ENCODE data around the gene SCAF1.

Gene SCAF1

DNA sequence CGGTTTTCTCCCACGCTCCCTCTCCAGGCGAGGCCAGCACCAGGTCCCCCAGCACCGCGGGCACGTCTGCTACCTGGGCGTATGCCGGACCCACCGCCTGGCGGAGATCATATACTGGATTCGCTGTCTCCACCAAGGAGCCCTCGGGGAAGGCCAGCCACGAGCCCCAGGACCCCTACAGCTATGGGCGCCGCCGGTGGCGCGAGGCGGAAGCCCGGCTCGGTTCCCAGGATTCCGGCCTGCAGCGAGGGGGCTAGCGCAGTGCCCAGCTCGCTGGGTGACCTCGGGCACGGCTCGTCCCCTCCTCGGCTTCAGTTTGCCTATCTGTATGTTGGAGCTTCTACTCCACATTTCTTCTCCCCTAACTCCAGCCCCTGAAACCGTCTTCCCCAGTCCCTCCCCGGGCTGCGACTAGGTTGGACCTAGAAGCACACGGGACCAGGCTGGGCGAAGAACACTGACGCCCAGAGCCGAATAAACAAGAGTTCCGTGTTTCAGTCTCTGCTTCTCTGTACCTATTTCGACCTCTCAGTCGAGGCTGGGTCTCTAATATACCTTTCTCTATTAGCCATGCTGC is 48.2 kb downstream of the SCAF1 start:
- POLR2A ChIA-PET = interaction anchor here (1.4 kb wide), 2 partner anchors 13 to 14 kb away, joined by 3 to 4 read pairs; partner anchors contain the start of gene PRMT1
- CTCF ChIA-PET = interaction anchor here (0.5 to 2.5 kb wide), 6 partner anchors 9 to 76 kb away, joined by 3 to 8 read pairs (median 4); partner anchors contain the start of gene AP2A1
- 40% methylated on average over 39 of the region's 39 CpGs for WGBS (ENCODE audit: insufficient coverage)
- no peak for DNase-seq
- Histone ChIP-seq H3K36me3 (ENCODE audit: control insufficient read depth in 4 of 4, insufficient read depth in 4 of 4, low read length in 3 of 4) (peaks cover 0 to 42% (median 18%) of the 10 kb centered on the region in 4 experiments), H3K9me3 (ENCODE audit: control extremely low read depth in 1 of 5, control insufficient read depth in 4 of 5, insufficient read depth in 2 of 5, low read depth in 1 of 5, low read length in 4 of 5) (no peaks in the 10 kb centered on the region), H3K4me3 (ENCODE audit: control insufficient read depth in 1 of 7, extremely low read depth in 1 of 7, insufficient read depth in 4 of 7, low read depth in 2 of 7, low read length in 6 of 7) (peak overlapping the region in 4 of 7 experiments; percentile 3 to 59 (median 22)), H3K27ac (ENCODE audit: insufficient read depth in 1 of 2, low read depth in 1 of 2, low read length in 2 of 2, poor library complexity in 1 of 2, severe bottlenecking in 2 of 2) (no peak overlapping the region), H3K27me3 (replicated peaks in 2 of 5; ENCODE audit: control insufficient read depth in 4 of 5, insufficient read depth in 5 of 5, low read length in 4 of 5) (peaks cover 0 to 38% (median 23%) of the 10 kb centered on the region in 5 experiments), H3K4me1 (ENCODE audit: control extremely low read depth in 1 of 4, control insufficient read depth in 4 of 4, insufficient read depth in 4 of 4, low read length in 3 of 4) (peaks cover 0 to 48% (median 29%) of the 10 kb centered on the region in 4 experiments)

GRCh38 chr19:49690656-49691242 is 48.7 kb downstream of the SCAF1 start, which contains the start of gene CPT1C:
Gene CPT1C, plus strand, starts transcription at chr19:49691116. Its CDS starts 1,137 bp downstream, at chr19:49692253.
- peaks cover 0 to 38% (median 23%) of the 10 kb centered on the region in 5 experiments for H3K27me3 ChIP-seq (replicated peaks in 2 of 5; ENCODE audit: control insufficient read depth in 4 of 5, insufficient read depth in 5 of 5, low read length in 4 of 5)
- peaks cover 0 to 48% (median 29%) of the 10 kb centered on the region in 4 experiments for H3K4me1 ChIP-seq (ENCODE audit: control extremely low read depth in 1 of 4, control insufficient read depth in 4 of 4, insufficient read depth in 4 of 4, low read length in 3 of 4)
- ChIA-PET CTCF (interaction anchor here (0.5 to 2.5 kb wide), 7 partner anchors 9 to 76 kb away, joined by 3 to 8 read pairs (median 3); partner anchors contain the start of gene AP2A1), POLR2A (interaction anchor here (1.4 kb wide), 1 partner anchor 14 kb away, joined by 3 read pairs; no protein-coding TSS in a partner anchor)
- peak in 1 of 3 donors; percentile 46 for DNase-seq
- H3K27ac ChIP-seq (ENCODE audit: insufficient read depth in 1 of 2, low read depth in 1 of 2, low read length in 2 of 2, poor library complexity in 1 of 2, severe bottlenecking in 2 of 2) = no peak within 1 kb of the TSS
- WGBS (ENCODE audit: insufficient coverage) = 8% methylated on average over 26 of the region's 38 CpGs
- H3K36me3 ChIP-seq (ENCODE audit: control insufficient read depth in 4 of 4, insufficient read depth in 4 of 4, low read length in 3 of 4) = peaks cover 0 to 37% (median 15%) of the 10 kb centered on the region in 4 experiments
- no peaks in the 10 kb centered on the region for H3K9me3 ChIP-seq (ENCODE audit: control extremely low read depth in 1 of 5, control insufficient read depth in 4 of 5, insufficient read depth in 2 of 5, low read depth in 1 of 5, low read length in 4 of 5)
- peak within 1 kb of the TSS in 4 of 7 experiments; percentile 3 to 59 (median 22) for H3K4me3 ChIP-seq (ENCODE audit: control insufficient read depth in 1 of 7, extremely low read depth in 1 of 7, insufficient read depth in 4 of 7, low read depth in 2 of 7, low read length in 6 of 7)

GRCh38 chr19:49691243-49692146 is 49.5 kb downstream of the SCAF1 start:
- peaks cover 0 to 38% (median 23%) of the 10 kb centered on the region in 5 experiments for H3K27me3 ChIP-seq (replicated peaks in 2 of 5; ENCODE audit: control insufficient read depth in 4 of 5, insufficient read depth in 5 of 5, low read length in 4 of 5)
- CTCF ChIA-PET = interaction anchor here (0.9 to 1.3 kb wide), 2 partner anchors 10 to 21 kb away, joined by 3 read pairs; no protein-coding TSS in a partner anchor
- H3K4me3 ChIP-seq (ENCODE audit: control insufficient read depth in 1 of 7, extremely low read depth in 1 of 7, insufficient read depth in 4 of 7, low read depth in 2 of 7, low read length in 6 of 7) = peak overlapping the region in 3 of 7 experiments; percentile 13 to 59 (median 32)
- WGBS (ENCODE audit: insufficient coverage) = 4% methylated on average over 22 of the region's 39 CpGs
- peak; percentile 26 to 52 (median 41) for DNase-seq
- H3K9me3 ChIP-seq (ENCODE audit: control extremely low read depth in 1 of 5, control insufficient read depth in 4 of 5, insufficient read depth in 2 of 5, low read depth in 1 of 5, low read length in 4 of 5) = no peaks in the 10 kb centered on the region
- peaks cover 0 to 29% (median 11%) of the 10 kb centered on the region in 4 experiments for H3K36me3 ChIP-seq (ENCODE audit: control insufficient read depth in 4 of 4, insufficient read depth in 4 of 4, low read length in 3 of 4)
- H3K27ac ChIP-seq (ENCODE audit: insufficient read depth in 1 of 2, low read depth in 1 of 2, low read length in 2 of 2, poor library complexity in 1 of 2, severe bottlenecking in 2 of 2) = no peak overlapping the region
- peaks cover 0 to 48% (median 29%) of the 10 kb centered on the region in 4 experiments for H3K4me1 ChIP-seq (ENCODE audit: control extremely low read depth in 1 of 4, control insufficient read depth in 4 of 4, insufficient read depth in 4 of 4, low read length in 3 of 4)
- POLR2A ChIA-PET = interaction anchor here (1.4 kb wide), 1 partner anchor 15 kb away, joined by 3 read pairs; no protein-coding TSS in a partner anchor

DNA sequence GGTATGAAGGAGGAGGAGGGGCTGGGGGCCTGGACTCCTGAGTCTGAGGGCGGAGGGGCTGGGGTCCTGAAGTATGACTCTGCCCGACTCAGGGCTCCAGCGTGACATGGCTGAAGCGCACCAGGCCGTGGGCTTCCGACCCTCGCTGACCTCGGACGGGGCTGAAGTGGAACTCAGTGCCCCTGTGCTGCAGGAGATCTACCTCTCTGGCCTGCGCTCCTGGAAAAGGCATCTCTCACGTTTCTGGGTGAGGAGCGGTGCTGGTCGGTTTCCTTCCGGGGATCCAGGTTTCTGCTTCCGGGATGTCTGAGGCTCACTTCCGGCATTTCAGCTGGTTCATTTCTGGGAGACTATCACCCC is 50.1 kb downstream of the SCAF1 start:
- Histone ChIP-seq H3K36me3 (ENCODE audit: control insufficient read depth in 4 of 4, insufficient read depth in 4 of 4, low read length in 3 of 4) (peaks cover 0 to 25% (median 9%) of the 10 kb centered on the region in 4 experiments), H3K4me1 (ENCODE audit: control extremely low read depth in 1 of 4, control insufficient read depth in 4 of 4, insufficient read depth in 4 of 4, low read length in 3 of 4) (peaks cover 0 to 45% (median 27%) of the 10 kb centered on the region in 4 experiments), H3K27ac (ENCODE audit: insufficient read depth in 1 of 2, low read depth in 1 of 2, low read length in 2 of 2, poor library complexity in 1 of 2, severe bottlenecking in 2 of 2) (no peak overlapping the region), H3K9me3 (ENCODE audit: control extremely low read depth in 1 of 5, control insufficient read depth in 4 of 5, insufficient read depth in 2 of 5, low read depth in 1 of 5, low read length in 4 of 5) (no peaks in the 10 kb centered on the region), H3K4me3 (ENCODE audit: control insufficient read depth in 1 of 7, extremely low read depth in 1 of 7, insufficient read depth in 4 of 7, low read depth in 2 of 7, low read length in 6 of 7) (no peak overlapping the region), H3K27me3 (replicated peaks in 2 of 5; ENCODE audit: control insufficient read depth in 4 of 5, insufficient read depth in 5 of 5, low read length in 4 of 5) (peaks cover 0 to 38% (median 23%) of the 10 kb centered on the region in 5 experiments)
- ChIA-PET POLR2A (no interaction called here), CTCF (no interaction called here)
- 95% methylated on average over 16 of the region's 16 CpGs for WGBS (ENCODE audit: insufficient coverage)
- no peak for DNase-seq

DNA sequence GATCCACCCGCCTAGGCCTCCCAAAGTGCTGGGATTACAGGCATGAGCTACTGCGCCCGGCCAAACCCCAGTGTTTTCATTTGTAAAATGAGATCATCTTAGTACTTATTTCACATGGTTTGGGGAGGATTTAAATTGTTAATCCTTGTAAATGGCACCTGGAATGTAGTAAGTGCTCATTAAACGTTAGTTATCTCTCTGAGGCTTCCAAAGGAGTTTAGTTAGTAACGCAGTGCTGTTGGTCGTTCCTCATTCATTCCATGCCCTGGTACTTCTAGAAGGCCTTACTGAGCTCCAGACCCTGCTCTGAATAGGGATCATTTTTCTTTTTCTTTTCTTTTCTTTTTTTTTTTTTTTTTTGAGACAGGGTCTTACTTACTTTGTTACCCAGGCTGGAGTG is 54.1 kb downstream of the SCAF1 start:
- ChIA-PET CTCF (interaction anchor here (1.3 to 1.7 kb wide), 2 partner anchors 15 to 21 kb away, joined by 3 read pairs; no protein-coding TSS in a partner anchor), POLR2A (no interaction called here)
- 100% methylated on average over 2 of the region's 6 CpGs for WGBS (ENCODE audit: insufficient coverage)

DNA sequence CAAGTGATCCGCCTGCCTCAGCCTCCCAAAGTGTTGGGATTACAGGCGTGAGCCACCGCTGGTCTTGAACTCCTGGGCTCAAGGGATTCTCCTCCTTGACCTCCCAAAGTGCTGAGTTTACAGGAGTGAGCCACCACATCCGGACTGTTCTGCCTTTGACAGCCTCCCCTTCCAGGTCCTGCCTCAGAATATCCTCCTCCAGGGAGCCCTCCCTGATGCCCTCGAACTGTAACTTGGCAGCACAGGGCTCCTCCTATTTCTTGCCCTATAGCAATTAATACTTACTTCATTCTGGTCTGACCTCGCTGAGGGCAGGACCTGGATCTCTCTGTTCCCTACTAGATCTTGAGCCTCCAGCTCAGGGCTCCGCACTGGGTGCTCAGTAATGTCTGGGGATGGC is 54.9 kb downstream of the SCAF1 start:
- H3K4me3 ChIP-seq (ENCODE audit: control insufficient read depth in 1 of 7, extremely low read depth in 1 of 7, insufficient read depth in 4 of 7, low read depth in 2 of 7, low read length in 6 of 7) = no peak overlapping the region
- WGBS (ENCODE audit: insufficient coverage) = 96% methylated on average over 6 of the region's 7 CpGs
- no peak overlapping the region for H3K27ac ChIP-seq (ENCODE audit: insufficient read depth in 1 of 2, low read depth in 1 of 2, low read length in 2 of 2, poor library complexity in 1 of 2, severe bottlenecking in 2 of 2)
- DNase-seq = no peak
- POLR2A ChIA-PET = no interaction called here
- peaks cover 0 to 23% (median 10%) of the 10 kb centered on the region in 5 experiments for H3K27me3 ChIP-seq (replicated peaks in 2 of 5; ENCODE audit: control insufficient read depth in 4 of 5, insufficient read depth in 5 of 5, low read length in 4 of 5)
- CTCF ChIA-PET = interaction anchor here (1.3 to 1.7 kb wide), 2 partner anchors 16 to 21 kb away, joined by 3 read pairs; no protein-coding TSS in a partner anchor
- no peaks in the 10 kb centered on the region for H3K4me1 ChIP-seq (ENCODE audit: control extremely low read depth in 1 of 4, control insufficient read depth in 4 of 4, insufficient read depth in 4 of 4, low read length in 3 of 4)
- H3K9me3 ChIP-seq (ENCODE audit: control extremely low read depth in 1 of 5, control insufficient read depth in 4 of 5, insufficient read depth in 2 of 5, low read depth in 1 of 5, low read length in 4 of 5) = no peaks in the 10 kb centered on the region
- H3K36me3 ChIP-seq (ENCODE audit: control insufficient read depth in 4 of 4, insufficient read depth in 4 of 4, low read length in 3 of 4) = no peaks in the 10 kb centered on the region

More for the DNA sequence above, 54.1 kb downstream of the SCAF1 start:
- no peak overlapping the region for H3K4me3 ChIP-seq (ENCODE audit: control insufficient read depth in 1 of 7, extremely low read depth in 1 of 7, insufficient read depth in 4 of 7, low read depth in 2 of 7, low read length in 6 of 7)
- H3K36me3 ChIP-seq (ENCODE audit: control insufficient read depth in 4 of 4, insufficient read depth in 4 of 4, low read length in 3 of 4) = no peaks in the 10 kb centered on the region
- peaks cover 0 to 26% (median 15%) of the 10 kb centered on the region in 5 experiments for H3K27me3 ChIP-seq (replicated peaks in 2 of 5; ENCODE audit: control insufficient read depth in 4 of 5, insufficient read depth in 5 of 5, low read length in 4 of 5)
- DNase-seq = no peak
- H3K27ac ChIP-seq (ENCODE audit: insufficient read depth in 1 of 2, low read depth in 1 of 2, low read length in 2 of 2, poor library complexity in 1 of 2, severe bottlenecking in 2 of 2) = no peak overlapping the region
- H3K4me1 ChIP-seq (ENCODE audit: control extremely low read depth in 1 of 4, control insufficient read depth in 4 of 4, insufficient read depth in 4 of 4, low read length in 3 of 4) = peaks cover 0 to 6% (median 4%) of the 10 kb centered on the region in 4 experiments
- no peaks in the 10 kb centered on the region for H3K9me3 ChIP-seq (ENCODE audit: control extremely low read depth in 1 of 5, control insufficient read depth in 4 of 5, insufficient read depth in 2 of 5, low read depth in 1 of 5, low read length in 4 of 5)
